Measurements from ENCODE around the gene CREB3L2.

The CREB3L2 gene

GRCh38 chr7:137950967-137951366 lies 50.9 kb downstream of the CREB3L2 start:
- DNase-seq = no peak

- no peak for DNase-seq
Measured at GRCh38 chr7:137950263-137950621, 51.6 kb downstream of the CREB3L2 start.

- no peak for DNase-seq
Measured at GRCh38 chr7:137949416-137950262, 52.2 kb downstream of the CREB3L2 start.

- no peak for DNase-seq
Measured at GRCh38 chr7:137948845-137949330, 53.0 kb downstream of the CREB3L2 start.

- DNase-seq = no peak
Measured at GRCh38 chr7:137948083-137948844, 53.6 kb downstream of the CREB3L2 start.

GRCh38 chr7:137947046-137947445 lies 54.8 kb downstream of the CREB3L2 start:
- DNase-seq = no peak

- no peak for DNase-seq
Measured at GRCh38 chr7:137946011-137946410, 55.9 kb downstream of the CREB3L2 start.

- peak; percentile 71 for DNase-seq
Measured at GRCh38 chr7:137944168-137944567, 57.7 kb downstream of the CREB3L2 start.

- peak; percentile 66 for DNase-seq
Measured at GRCh38 chr7:137943132-137943551, 58.7 kb downstream of the CREB3L2 start.

GRCh38 chr7:137942484-137943115 lies 59.3 kb downstream of the CREB3L2 start:
- DNase-seq = no peak

GRCh38 chr7:137940656-137941518 lies 61.0 kb downstream of the CREB3L2 start:
- DNase-seq = peak; percentile 84

GRCh38 chr7:137940218-137940617 lies 61.7 kb downstream of the CREB3L2 start:
- no peak for DNase-seq

- no peak for DNase-seq
Measured at GRCh38 chr7:137937202-137937560, 64.7 kb downstream of the CREB3L2 start.

- no peak for DNase-seq
Measured at GRCh38 chr7:137936509-137937201, 65.2 kb downstream of the CREB3L2 start.

- no peak for DNase-seq
Measured at GRCh38 chr7:137935884-137936508, 65.9 kb downstream of the CREB3L2 start.

- DNase-seq = no peak
Measured at GRCh38 chr7:137934941-137935883, 66.7 kb downstream of the CREB3L2 start.

GRCh38 chr7:137934176-137934826 lies 67.6 kb downstream of the CREB3L2 start:
- no peak for DNase-seq

GRCh38 chr7:137933270-137934017 lies 68.4 kb downstream of the CREB3L2 start:
- DNase-seq = peak; percentile 68

GRCh38 chr7:137932881-137933269 lies 69.0 kb downstream of the CREB3L2 start:
- DNase-seq = peak; percentile 67

Data from fibroblast of skin of scalp (primary cell).